H1 (cell line): ENCODE data around the gene ARHGEF10L.

Experiments used
- CBX5 ChIP-seq: fragments of 300-800, 300-1000 bp; sonication (generic); IDR thresholded peaks from 2 replicates; pipeline ENCODE4 v1.7.1; 2016; ENCODE audit warnings: antibody characterized with exemption, low read length, low read depth
- CEBPB ChIP-seq: IDR thresholded peaks from 2 replicates; pipeline ENCODE4 v1.6.1; 2012; ENCODE audit warnings: low read depth, low read length
- JUND ChIP-seq: IDR thresholded peaks from 2 replicates; pipeline ENCODE4 v1.6.1; 2011; ENCODE audit warnings: mild to moderate bottlenecking, improper control_type of control experiment, low read length
- KDM5A ChIP-seq: fragments of 200-600 bp; IDR thresholded peaks from 2 replicates; pipeline ENCODE4 v1.7.1; 2012; ENCODE audit warnings: mild to moderate bottlenecking, low read length, inconsistent platforms, mixed read lengths
- SP1 ChIP-seq: IDR thresholded peaks from 2 replicates; pipeline ENCODE4 v1.6.1; 2011; ENCODE audit warnings: low read depth, low read length
- SUZ12 ChIP-seq: fragments of 200-600 bp; sonication (generic); IDR thresholded peaks from 2 replicates; pipeline ENCODE4 v1.6.1; 2012; ENCODE audit warnings: mild to moderate bottlenecking, inconsistent platforms, low read length, moderate library complexity, mixed read lengths
- TF ChIP-seq, protein P1 (sequence below), 3 experiments: IDR thresholded peaks; 1 replicate in 2 of 3; 2 replicates in 1 of 3; pipeline versions ENCODE4 v1.5.1 to v1.6.1; 2011; ENCODE audit warnings: low read length in 3 of 3, mild to moderate bottlenecking in 3 of 3, inconsistent platforms in 2 of 3, low read depth in 1 of 3, moderate library complexity in 1 of 3; ENCODE audit not compliant: insufficient read depth in 1 of 3; ENCODE audit errors: control extremely low read depth in 1 of 3

DNA sequence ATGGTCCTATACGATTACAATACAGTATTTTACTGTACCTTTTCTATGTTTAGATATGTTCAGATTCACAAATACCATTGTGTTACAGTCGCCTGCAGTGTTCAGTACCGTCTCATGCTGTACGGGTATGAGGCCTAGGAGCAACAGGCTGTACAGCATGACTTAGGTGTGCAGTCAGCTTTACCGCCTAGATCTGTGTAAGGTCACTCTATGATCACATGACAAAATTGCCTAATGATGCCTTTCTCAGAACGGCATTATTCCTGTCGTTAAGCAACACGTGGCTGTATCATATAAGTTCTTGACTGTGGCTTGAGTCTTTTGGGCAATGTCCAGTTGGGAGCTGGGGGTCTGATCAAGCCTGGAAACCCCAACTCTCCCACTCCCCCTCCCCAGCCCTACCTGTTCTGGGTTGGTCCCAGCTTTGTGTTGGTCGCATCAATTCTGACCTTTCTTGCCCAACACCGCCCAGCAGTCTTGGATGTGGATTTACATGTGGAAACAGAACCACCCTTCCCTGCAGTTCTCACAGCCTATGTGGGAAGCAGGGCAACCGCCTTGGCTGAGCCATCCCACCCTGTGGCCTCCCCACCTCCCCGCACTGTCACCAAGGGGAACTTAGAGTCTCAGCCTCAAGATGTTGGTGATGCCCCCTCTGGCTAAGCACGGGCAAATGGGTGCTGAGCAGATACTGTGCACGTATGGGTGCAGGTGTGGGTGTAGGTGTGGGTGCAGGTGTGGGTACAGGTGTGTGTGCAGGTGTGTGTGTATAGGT, 135.4 kb downstream of the ARHGEF10L start:
- TF ChIP-seq SP1 (no peak), CEBPB (no peak), SUZ12 (no peak), KDM5A (no peak), CBX5 (no peak), JUND (no peak)
- TF ChIP-seq, protein P1, sequence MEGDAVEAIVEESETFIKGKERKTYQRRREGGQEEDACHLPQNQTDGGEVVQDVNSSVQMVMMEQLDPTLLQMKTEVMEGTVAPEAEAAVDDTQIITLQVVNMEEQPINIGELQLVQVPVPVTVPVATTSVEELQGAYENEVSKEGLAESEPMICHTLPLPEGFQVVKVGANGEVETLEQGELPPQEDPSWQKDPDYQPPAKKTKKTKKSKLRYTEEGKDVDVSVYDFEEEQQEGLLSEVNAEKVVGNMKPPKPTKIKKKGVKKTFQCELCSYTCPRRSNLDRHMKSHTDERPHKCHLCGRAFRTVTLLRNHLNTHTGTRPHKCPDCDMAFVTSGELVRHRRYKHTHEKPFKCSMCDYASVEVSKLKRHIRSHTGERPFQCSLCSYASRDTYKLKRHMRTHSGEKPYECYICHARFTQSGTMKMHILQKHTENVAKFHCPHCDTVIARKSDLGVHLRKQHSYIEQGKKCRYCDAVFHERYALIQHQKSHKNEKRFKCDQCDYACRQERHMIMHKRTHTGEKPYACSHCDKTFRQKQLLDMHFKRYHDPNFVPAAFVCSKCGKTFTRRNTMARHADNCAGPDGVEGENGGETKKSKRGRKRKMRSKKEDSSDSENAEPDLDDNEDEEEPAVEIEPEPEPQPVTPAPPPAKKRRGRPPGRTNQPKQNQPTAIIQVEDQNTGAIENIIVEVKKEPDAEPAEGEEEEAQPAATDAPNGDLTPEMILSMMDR (IDR thresholded peaks at IDR 0.05; ENCODE audit: control extremely low read depth in 1 of 3, insufficient read depth in 1 of 3, low read depth in 1 of 3, low read length in 3 of 3): no peak
